Stimulated activated CD8-positive, alpha-beta memory T cell treated with anti-CD3 and anti-CD28 coated beads, Interleukin-4, amount 100 ng/mL, for 24 hours (primary cell): ENCODE results near the gene DYNLT2.
"Not testable (repeated sequence)": the region's sequence is repeated elsewhere in the genome, so short reads cannot be mapped to it uniquely, and the experiment has no call there.

Experiments used
- DNase-seq: peaks from one replicate; pipeline ENCODE4 v3.0.0-alpha.2; 2020; ENCODE audit warnings: low read depth

The DYNLT2 gene

GRCh38 chr6:169783401-169783800, 32.0 kb upstream of the DYNLT2 start:
- no peak for DNase-seq

GRCh38 chr6:169782966-169783365, 31.6 kb upstream of the DYNLT2 start:
- DNase-seq: no peak

GRCh38 chr6:169780571-169781091, 29.3 kb upstream of the DYNLT2 start:
- DNase-seq: no peak

GRCh38 chr6:169779896-169780295, 28.5 kb upstream of the DYNLT2 start:
- DNase-seq: no peak

GRCh38 chr6:169779092-169779815, 27.9 kb upstream of the DYNLT2 start:
- DNase-seq: no peak

GRCh38 chr6:169778646-169779045, 27.3 kb upstream of the DYNLT2 start:
- no peak for DNase-seq

- DNase-seq: no peak
Measured at GRCh38 chr6:169777896-169778295, 26.5 kb upstream of the DYNLT2 start.

GRCh38 chr6:169776379-169776778, 25.0 kb upstream of the DYNLT2 start:
- DNase-seq: no peak

- DNase-seq: no peak
Measured at GRCh38 chr6:169775321-169775720, 23.9 kb upstream of the DYNLT2 start.

- DNase-seq: no peak
Measured at GRCh38 chr6:169774347-169774746, 23.0 kb upstream of the DYNLT2 start.

- DNase-seq: no peak
Measured at GRCh38 chr6:169766921-169767736, 15.8 kb upstream of the DYNLT2 start.

- no peak for DNase-seq
Measured at GRCh38 chr6:169766232-169766631, 14.9 kb upstream of the DYNLT2 start.

GRCh38 chr6:169765789-169766188, 14.4 kb upstream of the DYNLT2 start:
- not testable (repeated sequence) for DNase-seq

- no peak for DNase-seq
Measured at GRCh38 chr6:169763881-169764280, 12.5 kb upstream of the DYNLT2 start.

- DNase-seq: no peak
Measured at GRCh38 chr6:169763308-169763707, 11.9 kb upstream of the DYNLT2 start.

GRCh38 chr6:169755162-169755561, 3.8 kb upstream of the DYNLT2 start:
- DNase-seq: no peak

- DNase-seq: no peak
Measured at GRCh38 chr6:169752074-169752623, 777 bp upstream of the DYNLT2 start.

- DNase-seq: no peak
Measured at GRCh38 chr6:169746556-169746955, 4.8 kb downstream of the DYNLT2 start.

GRCh38 chr6:169745405-169745804, 6.0 kb downstream of the DYNLT2 start:
- no peak for DNase-seq

GRCh38 chr6:169741344-169741743, 10.0 kb downstream of the DYNLT2 start:
- DNase-seq: no peak

- DNase-seq: no peak
Measured at GRCh38 chr6:169738976-169739529, 12.3 kb downstream of the DYNLT2 start.

GRCh38 chr6:169738204-169738975, 13.0 kb downstream of the DYNLT2 start:
- DNase-seq: no peak
